T-helper 1 cell treated with Interleukin-12 subunit alpha and Interleukin-12 subunit beta and Interleukin-4 antibody, amounts not matched to agents 30 μg/mL and 1 μg/mL, for 36 hours (primary cell): Measurements from ENCODE around the gene ARHGAP19.

Experiments used
- H3K27ac Mint-ChIP-seq: one replicate; pipeline ENCODE4 v1.8.0; 2021; ENCODE audit warnings: mild to moderate bottlenecking, mixed read lengths
- H3K27me3 Mint-ChIP-seq: one replicate; pipeline ENCODE4 v1.8.0; 2021; ENCODE audit warnings: low read depth, mixed read lengths
- H3K36me3 Mint-ChIP-seq: one replicate; pipeline ENCODE4 v1.8.0; 2021; ENCODE audit warnings: low read depth, mixed read lengths
- H3K4me1 Mint-ChIP-seq: one replicate; pipeline ENCODE4 v1.8.0; 2021; ENCODE audit warnings: low read depth, mixed read lengths
- H3K4me3 Mint-ChIP-seq: one replicate; pipeline ENCODE4 v1.8.0; 2021; ENCODE audit warnings: mild to moderate bottlenecking, moderate library complexity, mixed read lengths
- H3K9me3 Mint-ChIP-seq: one replicate; pipeline ENCODE4 v1.8.0; 2021; ENCODE audit warnings: mixed read lengths

Gene ARHGAP19

GRCh38 chr10:97213431-97213830 is 79.0 kb downstream of the ARHGAP19 start:
- Mint-ChIP-seq H3K9me3 (no peaks in the 10 kb centered on the region), H3K27me3 (no peaks in the 10 kb centered on the region), H3K4me3 (no peak overlapping the region), H3K36me3 (peaks cover 5% of the 10 kb centered on the region), H3K4me1 (peaks cover 14% of the 10 kb centered on the region), H3K27ac (no peak overlapping the region)

- Mint-ChIP-seq H3K36me3 (no peaks in the 10 kb centered on the region), H3K27me3 (no peaks in the 10 kb centered on the region), H3K4me1 (no peaks in the 10 kb centered on the region), H3K4me3 (no peak overlapping the region), H3K27ac (no peak overlapping the region), H3K9me3 (no peaks in the 10 kb centered on the region)
These were observed 81.2 kb downstream of the ARHGAP19 start for GRCh38 chr10:97211229-97211628.

- H3K9me3 Mint-ChIP-seq: no peaks in the 10 kb centered on the region
- no peaks in the 10 kb centered on the region for H3K36me3 Mint-ChIP-seq
- no peaks in the 10 kb centered on the region for H3K27me3 Mint-ChIP-seq
- no peak overlapping the region for H3K4me3 Mint-ChIP-seq
- H3K4me1 Mint-ChIP-seq: no peaks in the 10 kb centered on the region
- H3K27ac Mint-ChIP-seq: no peak overlapping the region
These were observed 81.9 kb downstream of the ARHGAP19 start for GRCh38 chr10:97210543-97210960.

GRCh38 chr10:97207756-97208346 is 84.6 kb downstream of the ARHGAP19 start:
- no peaks in the 10 kb centered on the region for H3K4me1 Mint-ChIP-seq
- H3K36me3 Mint-ChIP-seq: no peaks in the 10 kb centered on the region
- no peak overlapping the region for H3K27ac Mint-ChIP-seq
- no peaks in the 10 kb centered on the region for H3K9me3 Mint-ChIP-seq
- no peak overlapping the region for H3K4me3 Mint-ChIP-seq
- H3K27me3 Mint-ChIP-seq: no peaks in the 10 kb centered on the region

GRCh38 chr10:97207131-97207530 is 85.3 kb downstream of the ARHGAP19 start:
- H3K4me1 Mint-ChIP-seq: no peaks in the 10 kb centered on the region
- H3K4me3 Mint-ChIP-seq: no peak overlapping the region
- H3K9me3 Mint-ChIP-seq: no peaks in the 10 kb centered on the region
- H3K27me3 Mint-ChIP-seq: no peaks in the 10 kb centered on the region
- H3K36me3 Mint-ChIP-seq: no peaks in the 10 kb centered on the region
- H3K27ac Mint-ChIP-seq: no peak overlapping the region

- Mint-ChIP-seq H3K36me3 (no peaks in the 10 kb centered on the region), H3K27ac (no peak overlapping the region), H3K4me1 (peaks cover 3% of the 10 kb centered on the region), H3K27me3 (peaks cover 5% of the 10 kb centered on the region), H3K4me3 (no peak overlapping the region), H3K9me3 (no peaks in the 10 kb centered on the region)
These were observed 87.4 kb downstream of the ARHGAP19 start for GRCh38 chr10:97204826-97205679.

GRCh38 chr10:97203220-97203619 is 89.2 kb downstream of the ARHGAP19 start:
- peaks cover 19% of the 10 kb centered on the region for H3K27me3 Mint-ChIP-seq
- H3K9me3 Mint-ChIP-seq: no peaks in the 10 kb centered on the region
- no peak overlapping the region for H3K27ac Mint-ChIP-seq
- no peaks in the 10 kb centered on the region for H3K36me3 Mint-ChIP-seq
- H3K4me3 Mint-ChIP-seq: no peak overlapping the region
- peaks cover 6% of the 10 kb centered on the region for H3K4me1 Mint-ChIP-seq

- no peaks in the 10 kb centered on the region for H3K9me3 Mint-ChIP-seq
- no peak overlapping the region for H3K4me3 Mint-ChIP-seq
- H3K4me1 Mint-ChIP-seq: peaks cover 11% of the 10 kb centered on the region
- no peaks in the 10 kb centered on the region for H3K36me3 Mint-ChIP-seq
- H3K27me3 Mint-ChIP-seq: peaks cover 41% of the 10 kb centered on the region
- H3K27ac Mint-ChIP-seq: no peak overlapping the region
These were observed 91.8 kb downstream of the ARHGAP19 start for GRCh38 chr10:97200616-97201015.

- Mint-ChIP-seq H3K27ac (no peak overlapping the region), H3K4me1 (peaks cover 12% of the 10 kb centered on the region), H3K9me3 (no peaks in the 10 kb centered on the region), H3K4me3 (no peak overlapping the region), H3K36me3 (no peaks in the 10 kb centered on the region), H3K27me3 (peaks cover 52% of the 10 kb centered on the region)
These were observed 93.3 kb downstream of the ARHGAP19 start for GRCh38 chr10:97199152-97199551.

- H3K4me1 Mint-ChIP-seq: peaks cover 12% of the 10 kb centered on the region
- H3K27me3 Mint-ChIP-seq: peaks cover 67% of the 10 kb centered on the region
- no peak overlapping the region for H3K27ac Mint-ChIP-seq
- no peaks in the 10 kb centered on the region for H3K36me3 Mint-ChIP-seq
- H3K4me3 Mint-ChIP-seq: no peak overlapping the region
- no peaks in the 10 kb centered on the region for H3K9me3 Mint-ChIP-seq
These were observed 95.4 kb downstream of the ARHGAP19 start for GRCh38 chr10:97197030-97197500.

- Mint-ChIP-seq H3K36me3 (no peaks in the 10 kb centered on the region), H3K4me1 (peaks cover 12% of the 10 kb centered on the region), H3K27me3 (peaks cover 67% of the 10 kb centered on the region), H3K27ac (no peak overlapping the region), H3K4me3 (peak overlapping the region; percentile 64), H3K9me3 (no peaks in the 10 kb centered on the region)
These were observed 96.0 kb downstream of the ARHGAP19 start for GRCh38 chr10:97196223-97197029.

- Mint-ChIP-seq H3K4me3 (peak overlapping the region; percentile 78), H3K27ac (no peak overlapping the region), H3K27me3 (peaks cover 65% of the 10 kb centered on the region)
These were observed 96.7 kb downstream of the ARHGAP19 start for GRCh38 chr10:97195706-97196222.

GRCh38 chr10:97192952-97193435 is 99.4 kb downstream of the ARHGAP19 start:
- peaks cover 5% of the 10 kb centered on the region for H3K4me1 Mint-ChIP-seq
- H3K9me3 Mint-ChIP-seq: no peaks in the 10 kb centered on the region
- H3K36me3 Mint-ChIP-seq: no peaks in the 10 kb centered on the region
- H3K27ac Mint-ChIP-seq: no peak overlapping the region
- no peak overlapping the region for H3K4me3 Mint-ChIP-seq
- peaks cover 67% of the 10 kb centered on the region for H3K27me3 Mint-ChIP-seq

More at GRCh38 chr10:97195706-97196222, 96.7 kb downstream of the ARHGAP19 start:
- no peaks in the 10 kb centered on the region for H3K36me3 Mint-ChIP-seq
- no peaks in the 10 kb centered on the region for H3K9me3 Mint-ChIP-seq
- H3K4me1 Mint-ChIP-seq: peaks cover 9% of the 10 kb centered on the region

GRCh38 chr10:97190450-97190849 is 102.0 kb downstream of the ARHGAP19 start:
- H3K27me3 Mint-ChIP-seq: peaks cover 62% of the 10 kb centered on the region

More at GRCh38 chr10:97190450-97190849, 102.0 kb downstream of the ARHGAP19 start:
- no peaks in the 10 kb centered on the region for H3K9me3 Mint-ChIP-seq
- no peaks in the 10 kb centered on the region for H3K4me1 Mint-ChIP-seq
- no peaks in the 10 kb centered on the region for H3K36me3 Mint-ChIP-seq
- H3K27ac Mint-ChIP-seq: no peak overlapping the region
- no peak overlapping the region for H3K4me3 Mint-ChIP-seq
